ENCODE measurements around the gene LEMD1.

The LEMD1 gene

GRCh38 chr1:205381305-205381704 is 40.6 kb downstream of the LEMD1 start:
- no peak for DNase-seq (ENCODE audit: low read depth in 1 of 2, low spot score in 1 of 2)
- H3K27ac ChIP-seq (replicated peaks): no peak overlapping the region
- H3K27me3 ChIP-seq (ENCODE audit: insufficient read depth, poor library complexity, severe bottlenecking): peaks cover 13% of the 10 kb centered on the region
- no peak overlapping the region for H3K4me3 ChIP-seq (replicated peaks; ENCODE audit: insufficient read depth, low read length)
- no peak for TF ChIP-seq REST (IDR thresholded peaks at IDR 0.05; ENCODE audit: insufficient replicate concordance, low read depth)
- no peak for TF ChIP-seq SPI1 (IDR thresholded peaks at IDR 0.05; ENCODE audit: borderline replicate concordance, low read depth)
- TF ChIP-seq CTCF (IDR thresholded peaks at IDR 0.05; ENCODE audit: insufficient read depth, low read length): no peak
- no peak for TF ChIP-seq POLR2AphosphoS5 (IDR thresholded peaks at IDR 0.05; ENCODE audit: low read depth)
- TF ChIP-seq GABPA (IDR thresholded peaks at IDR 0.05; ENCODE audit: low read depth): no peak

GRCh38 chr1:205380882-205381281 is 41.0 kb downstream of the LEMD1 start:
- H3K27ac ChIP-seq (replicated peaks): no peak overlapping the region
- peaks cover 13% of the 10 kb centered on the region for H3K27me3 ChIP-seq (ENCODE audit: insufficient read depth, poor library complexity, severe bottlenecking)
- TF ChIP-seq REST (IDR thresholded peaks at IDR 0.05; ENCODE audit: insufficient replicate concordance, low read depth): no peak
- no peak for TF ChIP-seq POLR2AphosphoS5 (IDR thresholded peaks at IDR 0.05; ENCODE audit: low read depth)
- TF ChIP-seq CTCF (IDR thresholded peaks at IDR 0.05; ENCODE audit: insufficient read depth, low read length): no peak
- no peak for TF ChIP-seq SPI1 (IDR thresholded peaks at IDR 0.05; ENCODE audit: borderline replicate concordance, low read depth)
- no peak for TF ChIP-seq GABPA (IDR thresholded peaks at IDR 0.05; ENCODE audit: low read depth)
- no peak overlapping the region for H3K4me3 ChIP-seq (replicated peaks; ENCODE audit: insufficient read depth, low read length)
- no peak for DNase-seq (ENCODE audit: low read depth in 1 of 2, low spot score in 1 of 2)

- no peak overlapping the region for H3K27ac ChIP-seq (replicated peaks)
- peaks cover 14% of the 10 kb centered on the region for H3K27me3 ChIP-seq (ENCODE audit: insufficient read depth, poor library complexity, severe bottlenecking)
- no peak overlapping the region for H3K4me3 ChIP-seq (replicated peaks; ENCODE audit: insufficient read depth, low read length)
- DNase-seq (ENCODE audit: low read depth in 1 of 2, low spot score in 1 of 2): no peak
- TF ChIP-seq CTCF (IDR thresholded peaks at IDR 0.05; ENCODE audit: insufficient read depth, low read length) (no peak), SPI1 (IDR thresholded peaks at IDR 0.05; ENCODE audit: borderline replicate concordance, low read depth) (no peak), GABPA (IDR thresholded peaks at IDR 0.05; ENCODE audit: low read depth) (no peak), REST (IDR thresholded peaks at IDR 0.05; ENCODE audit: insufficient replicate concordance, low read depth) (no peak), POLR2AphosphoS5 (IDR thresholded peaks at IDR 0.05; ENCODE audit: low read depth) (no peak)
Measured at GRCh38 chr1:205379056-205379455, 42.8 kb downstream of the LEMD1 start.

Measured in HL-60 (cell line).